Anterior cingulate cortex (tissue), 58 donors: ENCODE results near the gene SLC13A4.

Source experiments
- DNase-seq, 58 donors: peaks; one replicate each; lab custom pipeline; 2025; lab: John Stamatoyannopoulos, UW

The SLC13A4 gene

DNA sequence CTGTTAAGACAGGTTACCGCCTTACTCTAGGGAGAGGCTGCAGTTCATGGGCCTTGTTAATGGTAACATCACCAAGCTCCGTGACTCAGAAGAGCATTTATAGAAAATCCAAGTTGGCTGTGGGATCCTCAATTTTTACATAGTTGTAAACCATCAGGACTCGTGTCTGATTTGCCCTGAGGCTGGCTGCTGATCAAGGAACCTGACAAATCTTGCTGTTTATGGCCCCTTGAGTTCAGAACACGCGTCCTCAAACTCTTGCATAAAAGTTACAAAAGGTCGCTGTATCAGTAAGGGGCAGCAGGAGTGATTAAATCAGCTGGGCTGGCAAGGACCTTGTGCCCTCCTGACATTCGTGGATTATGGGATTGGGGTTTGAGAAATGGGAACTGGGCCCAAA is 4.6 kb downstream of the SLC13A4 start:
- DNase-seq, result no peak

- DNase-seq, result no peak
Measured at GRCh38 chr7:135721198-135721820, 6.7 kb downstream of the SLC13A4 start.

DNA sequence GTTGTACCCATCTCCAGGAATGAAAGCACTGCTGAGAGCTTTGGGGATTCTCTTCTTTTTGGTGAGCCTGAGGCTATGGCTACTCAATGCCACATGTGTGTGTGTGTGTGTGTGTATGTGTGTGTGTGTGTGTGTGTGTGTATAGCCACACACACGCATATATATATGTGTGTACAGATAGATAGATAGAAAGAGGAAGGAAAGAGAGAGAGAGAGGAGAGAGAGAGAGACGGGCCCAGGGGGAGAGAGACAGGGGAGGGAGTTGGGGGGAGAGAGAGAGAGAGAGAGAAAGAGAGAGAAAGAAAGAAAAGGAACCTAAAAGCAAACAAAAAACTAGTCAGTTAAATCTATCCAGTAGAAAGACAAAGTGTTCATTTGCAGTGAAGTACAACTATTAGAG is 8.3 kb downstream of the SLC13A4 start:
- no peak for DNase-seq

- peak in 1 of 58 donors; percentile 3 for DNase-seq
Measured at GRCh38 chr7:135718794-135719437, 9.1 kb downstream of the SLC13A4 start.

GRCh38 chr7:135718219-135718618 is 9.8 kb downstream of the SLC13A4 start:
- no peak for DNase-seq

DNA sequence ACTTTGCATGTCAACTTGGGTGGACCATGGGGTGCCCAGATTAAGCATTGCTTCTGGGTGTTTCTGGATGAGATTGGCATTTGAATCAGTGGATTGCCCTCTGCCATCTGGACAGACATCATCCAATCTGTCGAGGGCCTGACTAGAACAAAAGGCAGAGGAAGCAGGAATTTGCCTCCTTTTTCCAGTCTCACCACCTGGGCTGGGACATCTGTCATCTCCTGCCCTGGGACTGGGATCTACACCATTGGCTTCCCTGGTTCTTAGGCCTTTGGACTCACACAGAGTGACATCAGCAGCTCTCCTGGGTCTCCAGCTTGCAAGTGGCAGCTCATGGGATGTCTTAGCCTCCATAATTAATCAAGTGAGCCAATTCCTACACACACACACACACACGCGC is 10.3 kb downstream of the SLC13A4 start:
- DNase-seq, result no peak

GRCh38 chr7:135716677-135717238 is 11.2 kb downstream of the SLC13A4 start:
- no peak for DNase-seq

DNA sequence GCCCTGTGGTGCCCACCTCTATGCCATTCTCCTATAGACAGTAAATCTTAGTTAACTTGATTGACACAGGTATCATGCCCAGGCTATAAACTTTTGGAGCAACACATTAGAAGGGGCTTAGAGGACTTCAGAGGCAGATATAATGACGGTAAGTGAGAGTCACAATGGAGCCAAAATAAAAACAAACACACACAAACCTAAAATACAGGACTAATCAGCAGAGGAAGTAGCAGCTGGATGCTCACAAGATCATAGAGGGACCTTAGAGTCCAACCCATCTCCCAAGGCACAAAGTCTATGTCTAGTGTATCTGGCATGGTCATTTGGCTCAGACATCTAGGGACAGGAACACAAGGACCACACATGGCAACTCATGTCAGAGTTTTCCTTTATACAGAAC is 12.3 kb downstream of the SLC13A4 start:
- DNase-seq, result no peak

DNA sequence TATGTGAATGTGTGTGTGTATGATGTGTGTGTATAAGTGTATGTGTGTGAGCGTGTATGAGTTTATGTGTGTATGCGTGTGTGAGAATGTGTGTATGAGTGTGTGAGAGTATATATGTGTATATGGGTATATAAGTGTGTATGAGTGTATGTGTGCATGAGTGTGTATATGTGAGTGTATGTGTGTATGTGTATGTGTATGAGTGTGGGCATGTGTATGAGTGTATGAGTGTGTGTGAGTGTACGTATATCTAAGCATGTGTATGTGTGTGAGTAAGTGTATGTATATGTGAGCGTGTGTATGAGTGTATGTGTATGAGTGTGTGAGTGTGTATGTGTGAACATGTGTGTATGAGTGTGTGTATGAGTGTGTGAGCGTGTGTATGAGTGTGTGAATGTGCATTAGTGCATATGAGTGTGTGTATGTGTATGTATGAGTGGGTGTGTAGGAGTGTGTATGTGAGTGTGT is 12.9 kb downstream of the SLC13A4 start:
- DNase-seq, result no peak

- no peak for DNase-seq
Measured at GRCh38 chr7:135714534-135715009, 13.4 kb downstream of the SLC13A4 start.

GRCh38 chr7:135713836-135714470 is 14.0 kb downstream of the SLC13A4 start:
- DNase-seq, result no peak

GRCh38 chr7:135712796-135713195 is 15.2 kb downstream of the SLC13A4 start:
- DNase-seq, result no peak

DNA sequence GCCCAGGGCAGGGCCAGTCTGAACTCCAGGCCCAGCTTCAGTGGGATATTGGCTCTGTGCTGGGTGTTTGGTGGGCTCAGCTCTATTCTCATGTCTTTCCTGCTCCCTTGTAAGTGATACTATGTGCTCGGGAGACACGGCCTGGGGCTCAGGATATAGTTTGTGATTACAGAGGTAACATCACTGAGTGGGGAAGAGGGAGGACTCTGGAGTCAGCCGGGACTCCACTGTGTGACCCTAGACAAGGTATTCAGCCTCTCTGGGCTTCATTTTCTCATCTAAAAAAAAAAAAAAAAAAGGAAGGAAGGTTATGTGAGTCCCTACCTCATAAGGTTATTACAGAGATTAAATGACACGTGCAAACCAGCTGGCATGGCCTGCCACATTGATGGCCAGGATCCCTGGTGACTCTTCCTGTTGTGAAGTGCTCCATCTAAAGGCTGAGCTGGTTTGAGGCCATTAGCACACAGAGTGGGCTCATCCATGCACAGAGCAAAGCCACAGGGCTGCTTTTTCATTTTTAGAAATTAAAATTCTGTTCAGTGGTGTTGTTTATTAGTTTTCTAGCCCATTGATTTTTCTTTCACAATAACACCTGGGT is 15.7 kb downstream of the SLC13A4 start:
- DNase-seq, result no peak

DNA sequence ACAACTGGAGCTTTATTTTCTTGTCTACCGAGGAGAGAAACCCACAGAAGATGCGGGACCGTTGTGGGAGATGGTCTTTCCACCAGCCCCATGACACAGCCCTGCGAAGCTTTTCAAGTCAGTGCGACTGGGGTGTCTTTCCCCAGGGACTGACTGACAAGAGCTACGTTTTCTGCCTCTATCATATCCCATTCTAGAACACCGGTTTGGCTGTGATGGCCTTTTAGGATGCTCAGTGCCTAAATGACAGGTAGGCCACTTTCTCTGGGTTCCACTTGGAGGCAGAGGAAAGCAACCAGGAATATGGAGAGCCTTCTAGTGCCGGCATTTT is 16.9 kb downstream of the SLC13A4 start:
- no peak for DNase-seq

DNA sequence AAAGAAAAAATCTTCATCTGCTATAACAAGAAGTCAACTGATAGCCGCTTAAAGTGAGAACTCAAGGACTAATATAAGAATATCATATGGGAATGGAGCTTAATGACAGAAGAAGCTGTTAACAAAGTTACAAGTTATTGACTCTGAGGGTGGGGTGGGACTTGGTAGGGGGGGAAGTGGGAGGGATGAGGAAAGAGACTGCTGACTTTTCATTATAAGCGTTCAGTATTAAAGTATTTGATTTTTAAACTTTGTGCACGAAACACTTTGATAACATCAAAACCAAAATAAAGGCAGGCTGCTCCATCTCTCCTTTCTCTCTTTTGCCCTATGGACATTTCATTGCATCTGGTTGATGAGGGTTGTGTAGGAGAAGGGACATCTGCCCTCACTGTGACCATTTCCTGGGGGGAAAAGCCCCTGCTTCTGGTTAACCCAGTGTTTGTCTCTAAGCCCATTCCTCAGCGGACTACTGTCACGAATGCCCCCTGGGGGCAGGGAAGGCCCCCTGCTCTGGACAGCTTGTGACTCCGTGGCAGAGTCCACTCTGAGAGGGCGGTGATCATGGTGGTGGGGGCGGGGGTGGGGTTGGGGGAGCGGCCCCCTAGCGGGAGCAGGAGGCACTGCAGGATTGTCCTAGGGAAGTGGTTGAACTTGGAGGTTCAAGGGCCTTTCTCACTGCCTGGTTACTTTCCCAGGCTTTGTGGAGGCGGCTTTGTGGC is 17.4 kb downstream of the SLC13A4 start:
- DNase-seq, result no peak

- DNase-seq, result no peak
Measured at GRCh38 chr7:135709508-135709907, 18.5 kb downstream of the SLC13A4 start.

GRCh38 chr7:135708041-135708440 is 19.9 kb downstream of the SLC13A4 start:
- DNase-seq, result no peak

DNA sequence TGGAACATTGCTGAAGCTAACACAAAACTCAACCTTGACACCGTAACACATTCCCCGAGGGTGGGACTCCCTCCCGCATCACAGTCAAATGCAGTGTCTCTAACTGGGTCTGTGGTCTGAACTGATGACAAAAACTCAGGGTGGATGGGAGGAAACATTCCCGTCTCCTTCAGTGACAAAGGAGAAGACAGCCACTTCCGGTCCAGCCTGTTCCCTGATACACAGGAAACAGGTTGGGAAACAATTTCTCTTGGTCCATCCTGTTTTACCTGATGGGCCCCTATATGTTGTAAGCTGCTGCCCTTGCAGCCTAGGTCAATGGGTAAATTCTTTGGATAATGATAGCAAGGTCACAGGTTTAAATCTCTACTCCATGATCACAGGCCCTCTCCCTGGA is 20.4 kb downstream of the SLC13A4 start:
- DNase-seq, result no peak

- DNase-seq, result no peak
Measured at GRCh38 chr7:135706858-135707569, 21.0 kb downstream of the SLC13A4 start.
